ENCODE results near the gene RECQL5.
A peak's percentile ranks its signal among the peaks of the same experiment; 100 is the strongest.
"Not testable (repeated sequence)": the region's sequence is repeated elsewhere in the genome, so short reads cannot be mapped to it uniquely, and the experiment has no call there.

The RECQL5 gene

GRCh38 chr17:75616521-75617122 is 50.3 kb downstream of the RECQL5 start:
- DNase-seq (ENCODE audit: low read depth), result no peak

- no peak for DNase-seq (ENCODE audit: low read depth)
Observed at GRCh38 chr17:75615301-75615700, 51.7 kb downstream of the RECQL5 start.

DNA sequence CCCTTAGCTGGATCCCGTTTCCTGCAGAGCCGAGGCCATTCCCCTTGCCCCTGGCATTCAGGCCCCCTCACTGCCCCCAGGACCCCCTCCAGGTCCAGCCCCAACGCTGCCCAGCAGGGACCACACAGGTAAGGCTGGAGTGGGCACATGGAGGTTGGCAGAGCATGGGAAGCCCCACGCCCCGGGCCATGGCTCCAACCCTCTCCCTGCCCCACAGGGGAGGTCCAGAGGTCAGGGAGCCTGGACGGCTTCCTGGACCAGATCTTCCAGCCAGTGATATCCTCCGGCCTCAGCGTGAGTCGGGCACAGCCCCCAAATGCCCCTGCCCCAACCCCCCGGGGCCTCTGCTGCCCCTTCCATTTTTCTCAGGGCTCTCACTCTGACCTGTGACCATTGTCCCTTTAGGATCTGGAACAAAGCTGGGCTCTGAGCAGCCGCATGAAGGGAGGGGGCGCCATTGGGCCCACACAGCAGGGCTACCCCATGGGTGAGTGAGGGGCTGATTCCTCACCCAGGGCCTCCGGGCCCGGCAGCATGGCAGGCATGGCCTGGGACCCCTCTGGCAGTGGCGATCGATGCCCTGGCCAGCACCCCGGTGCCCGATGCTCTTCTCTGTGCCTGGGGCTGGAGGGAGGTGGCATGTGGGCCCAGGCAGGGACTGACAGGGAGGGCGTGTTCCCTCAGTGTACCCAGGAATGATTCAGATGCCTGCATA is 52.2 kb downstream of the RECQL5 start:
- DNase-seq (ENCODE audit: low read depth), result no peak

DNA sequence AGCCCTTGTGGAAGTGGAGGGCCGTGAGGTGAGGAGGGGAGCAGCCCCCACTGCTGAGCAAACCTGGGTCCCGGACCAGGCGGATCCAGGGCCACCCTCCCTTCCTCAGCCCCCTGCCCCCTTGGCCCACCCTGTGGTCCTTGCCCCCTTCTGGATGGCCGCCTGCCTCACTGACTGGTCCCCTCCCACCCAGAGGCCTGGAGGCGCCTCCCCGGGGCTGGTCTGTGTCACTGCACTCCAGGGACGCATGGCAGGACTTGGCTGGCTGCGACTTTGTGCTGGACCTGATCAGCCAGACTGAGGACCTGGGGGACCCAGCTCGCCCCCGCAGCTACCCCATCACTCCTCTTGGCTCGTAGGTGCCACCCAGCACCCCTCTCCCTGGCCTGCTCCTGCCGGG is 52.9 kb downstream of the RECQL5 start:
- no peak for DNase-seq (ENCODE audit: low read depth)

DNA sequence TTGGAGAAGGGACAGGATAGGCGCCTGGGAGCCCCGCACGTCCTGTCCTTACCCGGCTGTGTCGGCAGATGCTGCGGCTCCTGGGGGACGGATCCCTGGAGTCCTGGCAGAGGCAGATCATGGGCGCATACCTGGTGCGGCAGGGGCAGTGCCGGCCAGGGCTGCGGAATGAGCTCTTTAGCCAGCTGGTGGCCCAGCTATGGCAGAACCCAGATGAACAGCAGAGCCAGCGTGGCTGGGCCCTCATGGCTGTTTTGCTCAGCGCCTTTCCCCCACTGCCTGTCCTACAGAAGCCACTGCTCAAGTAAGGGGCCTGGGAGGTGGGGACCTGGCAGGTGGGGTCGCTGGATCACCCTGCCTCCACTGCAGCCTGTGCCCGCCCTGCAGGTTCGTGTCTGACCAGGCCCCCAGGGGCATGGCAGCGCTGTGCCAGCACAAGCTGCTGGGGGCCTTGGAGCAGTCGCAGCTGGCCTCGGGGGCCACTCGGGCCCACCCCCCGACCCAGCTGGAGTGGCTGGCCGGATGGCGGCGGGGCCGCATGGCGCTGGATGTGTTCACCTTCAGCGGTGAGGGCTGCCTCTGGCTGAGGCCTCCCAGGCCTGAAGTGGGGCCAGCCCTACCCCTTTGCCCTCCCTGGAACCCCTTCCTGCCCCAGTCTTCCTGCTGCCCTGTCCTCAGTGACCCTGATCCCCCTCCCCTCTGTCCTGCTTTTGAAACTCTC is 53.9 kb downstream of the RECQL5 start:
- DNase-seq (ENCODE audit: low read depth), result no peak

DNA sequence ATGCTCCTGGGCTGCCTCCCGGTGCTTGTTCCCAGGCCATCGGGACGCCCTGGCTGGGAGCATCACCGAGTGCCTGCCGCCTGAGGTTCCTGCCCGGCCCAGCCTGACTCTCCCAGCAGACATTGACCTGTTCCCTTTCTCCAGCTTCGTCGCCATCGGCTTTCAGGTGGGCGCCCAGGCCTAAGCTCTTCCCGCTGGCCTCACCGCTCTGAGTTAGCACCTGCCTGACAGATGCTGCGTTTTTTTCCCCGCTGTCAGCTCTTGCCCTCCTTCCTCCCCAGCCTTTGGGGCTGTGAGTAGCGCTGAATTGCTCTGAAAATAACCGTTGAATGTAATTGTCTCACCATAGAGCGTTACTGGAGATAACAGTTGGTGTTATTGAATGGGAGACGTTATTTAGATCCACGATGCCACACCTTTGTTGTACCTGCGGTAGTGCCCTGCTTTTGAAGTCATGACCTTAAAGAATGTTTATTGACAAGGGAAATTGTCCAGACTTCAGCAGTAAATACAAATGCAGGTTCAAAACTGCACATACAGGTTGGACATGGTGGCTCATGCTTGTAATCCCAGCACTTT is 55.0 kb downstream of the RECQL5 start:
- no peak for DNase-seq (ENCODE audit: low read depth)

GRCh38 chr17:75610103-75610984 is 56.6 kb downstream of the RECQL5 start:
- DNase-seq (ENCODE audit: low read depth), result no peak

GRCh38 chr17:75607086-75607485 is 59.9 kb downstream of the RECQL5 start:
- DNase-seq (ENCODE audit: low read depth), result no peak

- DNase-seq (ENCODE audit: low read depth), result no peak
Observed at GRCh38 chr17:75605790-75606189, 61.2 kb downstream of the RECQL5 start.

DNA sequence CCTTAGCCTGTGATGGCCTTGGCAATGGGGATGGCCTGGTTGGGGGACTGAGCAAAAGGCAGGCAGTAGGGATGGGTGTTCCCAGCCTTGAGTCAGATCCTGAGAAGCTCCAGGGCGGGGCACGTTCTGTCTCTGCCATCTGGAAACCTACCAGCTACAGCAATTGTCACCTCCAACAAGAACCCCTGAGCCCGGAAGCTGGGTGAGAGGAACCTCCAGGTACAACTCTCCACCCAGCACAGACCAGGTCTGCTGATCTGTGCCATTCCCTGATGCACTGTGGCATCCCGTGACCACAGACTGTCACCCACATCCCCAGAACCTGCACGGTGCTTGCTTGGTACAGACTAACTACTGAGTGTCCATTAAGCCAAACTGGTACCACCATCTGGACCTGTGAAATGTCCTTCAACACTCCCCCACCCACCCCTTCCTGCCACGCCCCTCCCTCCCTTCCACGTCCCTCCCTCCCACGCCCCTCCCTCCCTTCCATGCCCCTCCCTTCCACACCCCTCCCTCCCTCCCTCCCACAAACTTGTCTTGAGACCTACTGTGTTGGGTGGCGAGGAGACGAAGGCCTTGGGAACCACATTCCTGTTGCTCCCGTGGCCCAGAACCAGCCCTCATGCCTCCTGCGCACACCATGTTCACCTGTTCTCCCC is 62.8 kb downstream of the RECQL5 start:
- no peak for DNase-seq (ENCODE audit: low read depth)

GRCh38 chr17:75603123-75603522 is 63.8 kb downstream of the RECQL5 start:
- DNase-seq (ENCODE audit: low read depth), result no peak

DNA sequence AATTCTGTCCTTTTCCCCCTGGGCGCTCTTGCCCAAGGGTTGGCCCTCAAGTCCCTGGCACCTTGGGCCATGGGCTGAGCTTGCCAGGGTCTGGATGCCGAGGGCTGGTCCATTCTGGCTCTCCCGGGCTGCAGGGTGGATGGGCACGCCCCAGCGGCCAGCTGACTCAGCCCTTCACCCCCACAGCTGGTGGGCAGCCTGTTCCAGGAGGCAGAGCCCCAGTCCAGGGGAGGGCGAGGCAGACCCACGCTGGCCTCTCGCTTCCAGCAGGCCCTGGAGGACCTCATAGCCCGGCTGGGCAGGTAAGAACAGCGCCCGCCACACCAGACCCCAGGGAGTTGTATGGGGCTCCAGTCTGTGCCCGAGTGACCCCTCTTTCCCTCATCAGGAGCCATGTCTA is 64.3 kb downstream of the RECQL5 start:
- no peak for DNase-seq (ENCODE audit: low read depth)

GRCh38 chr17:75601057-75601987 is 65.6 kb downstream of the RECQL5 start:
- peak; percentile 57 for DNase-seq (ENCODE audit: low read depth)

GRCh38 chr17:75596320-75597087 is 70.5 kb downstream of the RECQL5 start:
- no peak for DNase-seq (ENCODE audit: low read depth)

GRCh38 chr17:75595920-75596313 is 71.0 kb downstream of the RECQL5 start:
- no peak for DNase-seq (ENCODE audit: low read depth)

- DNase-seq (ENCODE audit: low read depth), result no peak
Observed at GRCh38 chr17:75595284-75595919, 71.6 kb downstream of the RECQL5 start.

DNA sequence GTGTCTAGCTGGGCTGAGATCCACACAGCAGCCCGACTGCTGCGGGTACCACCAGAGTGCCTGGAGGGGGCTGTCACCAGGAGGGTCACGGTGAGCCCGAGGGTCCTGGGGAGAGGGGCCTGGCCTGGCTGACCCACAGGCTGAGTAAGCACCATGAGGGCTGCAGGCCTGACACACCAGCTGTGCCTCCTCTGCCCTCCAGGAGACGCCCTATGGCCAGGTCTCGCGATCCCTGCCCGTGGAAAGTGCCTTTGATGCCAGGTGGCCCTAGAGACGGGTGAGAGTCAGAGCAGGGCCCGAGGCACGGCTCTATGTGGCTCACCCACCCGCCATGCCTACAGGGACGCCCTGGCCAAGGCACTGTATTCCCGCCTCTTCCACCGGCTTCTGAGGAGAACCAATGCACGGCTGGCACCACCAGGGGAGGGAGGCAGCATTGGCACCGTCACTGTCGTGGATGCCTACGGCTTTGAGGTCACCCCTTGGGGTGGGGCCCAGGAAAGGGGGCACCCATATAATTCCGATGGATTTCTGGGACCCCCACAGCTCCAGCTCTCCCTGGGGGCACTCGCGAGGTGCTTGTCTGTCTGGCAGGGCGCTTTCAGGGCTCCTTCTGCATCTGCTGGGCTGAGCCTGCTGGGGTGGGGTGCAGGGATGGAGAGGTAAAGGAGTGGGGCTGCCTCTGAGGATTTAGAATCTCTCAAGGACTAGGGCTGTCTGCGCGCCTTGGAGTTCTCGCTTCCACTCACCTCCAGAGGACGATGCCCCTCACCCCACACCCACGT is 72.3 kb downstream of the RECQL5 start:
- DNase-seq (ENCODE audit: low read depth), result no peak

DNA sequence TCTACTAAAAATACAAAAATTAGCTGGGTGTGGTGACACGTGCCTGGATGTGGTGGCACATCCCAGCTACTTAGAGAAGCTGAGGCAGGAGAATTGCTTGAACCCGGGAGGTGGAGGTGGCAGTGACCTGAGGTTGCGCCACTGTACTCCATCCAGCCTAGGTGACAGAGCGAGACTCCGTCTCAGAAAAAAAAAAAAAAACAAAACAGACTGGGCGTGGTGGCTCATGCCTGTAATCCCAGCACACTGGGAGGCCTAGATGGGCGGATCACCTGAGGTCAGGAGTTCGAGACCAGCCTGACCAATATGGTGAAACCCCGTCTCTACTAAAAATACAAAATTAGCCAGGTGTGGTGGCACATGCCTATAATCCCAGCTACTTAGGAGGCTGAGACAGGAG is 73.5 kb downstream of the RECQL5 start:
- DNase-seq (ENCODE audit: low read depth), result not testable (repeated sequence)
